Neural cell (in vitro differentiated cells): ENCODE measurements around the gene METTL16. TPM values are rescaled to one million over a fixed set of nuclear protein-coding genes. Genes with fewer than 3 reads are reported as not detected.

Experiments
- H2AFZ ChIP-seq: fragments of 200-600, 300-800 bp; sonication (generic), shearing (Covaris generic); 2 replicates; pipeline ENCODE4 v1.6.0; 2014; ENCODE audit warnings: low read depth, mild to moderate bottlenecking, antibody characterized with exemption, low read length, moderate library complexity
- H3F3A ChIP-seq: fragments of 200-600 bp; shearing (Covaris generic); 2 replicates; pipeline ENCODE4 v1.6.1; 2016; ENCODE audit warnings: mild to moderate bottlenecking, moderate library complexity, mixed read lengths, antibody characterized with exemption, low read length; ENCODE audit not compliant: insufficient read depth, poor library complexity, severe bottlenecking
- H3K27ac ChIP-seq: fragments of 200-600, 300-800 bp; sonication (generic), shearing (Covaris generic); 2 replicates; pipeline ENCODE4 v1.5.1; 2014; ENCODE audit warnings: mild to moderate bottlenecking, low read length, moderate library complexity
- H3K27me3 ChIP-seq: fragments of 300-800, 200-600 bp; sonication (generic), shearing (Covaris generic); 2 replicates; pipeline ENCODE4 v1.6.0; 2014; ENCODE audit warnings: mild to moderate bottlenecking, low read depth, low read length, moderate library complexity; ENCODE audit not compliant: insufficient read depth
- H3K36me3 ChIP-seq: fragments of 300-800, 200-600 bp; sonication (generic), shearing (Covaris generic); 2 replicates; pipeline ENCODE4 v1.5.1; 2014; ENCODE audit warnings: mild to moderate bottlenecking, antibody characterized with exemption, low read length, moderate library complexity; ENCODE audit not compliant: insufficient read depth
- H3K4me2 ChIP-seq: fragments of 300-800, 200-600 bp; sonication (generic), shearing (Covaris generic); 2 replicates; pipeline ENCODE4 v1.6.0; 2014; ENCODE audit warnings: mild to moderate bottlenecking, low read length
- H3K4me3 ChIP-seq: fragments of 300-800, 200-600 bp; sonication (generic), shearing (Covaris generic); 2 replicates; pipeline ENCODE4 v1.5.1; 2014; ENCODE audit warnings: mild to moderate bottlenecking, low read length, moderate library complexity
- H3K79me2 ChIP-seq: fragments of 200-600 bp; shearing (Covaris generic); replicated peaks from 2 replicates; pipeline ENCODE4 v1.6.0; 2014; ENCODE audit warnings: mild to moderate bottlenecking, low read length, moderate library complexity; ENCODE audit not compliant: insufficient read depth
- H3K9ac ChIP-seq: fragments of 300-800, 200-600 bp; sonication (generic), shearing (Covaris generic); 2 replicates; pipeline ENCODE4 v1.6.1; 2016; ENCODE audit warnings: mild to moderate bottlenecking, low read length, mixed read lengths
- H3K9me2 ChIP-seq: fragments of 200-600 bp; shearing (Covaris generic); 2 replicates; pipeline ENCODE4 v1.6.1; 2016; ENCODE audit warnings: mild to moderate bottlenecking, low read length, mixed read lengths; ENCODE audit not compliant: insufficient read depth
- H3K9me3 ChIP-seq: fragments of 200-600, 300-800 bp; sonication (generic), shearing (Covaris generic); 2 replicates; pipeline ENCODE4 v1.6.1; 2016; ENCODE audit warnings: mild to moderate bottlenecking, mixed run types, low read length, moderate library complexity, mixed read lengths
- H4K20me1 ChIP-seq: fragments of 200-600 bp; shearing (Covaris generic); 2 replicates; pipeline ENCODE4 v1.6.1; 2016; ENCODE audit warnings: mild to moderate bottlenecking, mixed run types; ENCODE audit not compliant: insufficient read depth
- CTCF ChIP-seq: fragments of 450-650 bp; IDR thresholded peaks from 2 replicates; pipeline ENCODE4 v1.5.1; 2014; ENCODE audit warnings: antibody characterized with exemption, mild to moderate bottlenecking, moderate library complexity; ENCODE audit not compliant: poor library complexity, severe bottlenecking
- EZH2 ChIP-seq: fragments of 200-600, 300-800 bp; shearing (Covaris generic), sonication (generic); IDR thresholded peaks from 2 replicates; pipeline ENCODE4 v1.6.1; 2014; ENCODE audit warnings: antibody characterized with exemption, low read length, borderline replicate concordance, mild to moderate bottlenecking; ENCODE audit not compliant: insufficient read depth, poor library complexity, severe bottlenecking
- MXI1 ChIP-seq: fragments of 450-650 bp; conservative IDR thresholded peaks from 2 replicates; pipeline ENCODE4 v1.6.1; 2014; ENCODE audit warnings: antibody characterized with exemption, mild to moderate bottlenecking; ENCODE audit not compliant: poor library complexity, severe bottlenecking
- POLR2AphosphoS5 ChIP-seq: IDR thresholded peaks from 2 replicates; pipeline ENCODE4 v1.6.1; 2012
- RAD21 ChIP-seq: fragments of 450-650 bp; conservative IDR thresholded peaks from 2 replicates; pipeline ENCODE4 v1.6.1; 2014; ENCODE audit warnings: antibody characterized with exemption, mild to moderate bottlenecking, moderate library complexity
- REST ChIP-seq: IDR thresholded peaks from 2 replicates; pipeline ENCODE4 v1.6.1; 2012; ENCODE audit warnings: borderline replicate concordance
- SMC3 ChIP-seq: fragments of 450-650 bp; conservative IDR thresholded peaks from 2 replicates; pipeline ENCODE4 v1.6.1; 2014; ENCODE audit warnings: antibody characterized with exemption, mild to moderate bottlenecking, moderate library complexity; ENCODE audit not compliant: poor library complexity
- TAF1 ChIP-seq: IDR thresholded peaks from 2 replicates; pipeline ENCODE4 v1.6.1; 2012; ENCODE audit warnings: low read depth
- polyA plus RNA-seq: library from polyadenylated mRNA; depleted of rRNA; stranded (reverse); fragments of >200 nt; gene quantifications from 2 replicates; pipeline ENCODE4 v1.2.3, GENCODE V29; 2014

Gene METTL16
- polyA plus RNA-seq, 1 donor from 2014 or later, result 20.3 TPM

- H4K20me1 ChIP-seq, result no peaks in the 10 kb centered on the region
- no peaks in the 10 kb centered on the region for H3F3A ChIP-seq
- peak; percentile 61 for TF ChIP-seq CTCF
- TF ChIP-seq REST, result no peak
- TF ChIP-seq RAD21, result peak; percentile 70
- TF ChIP-seq SMC3, result peak; percentile 62
- no peak for TF ChIP-seq MXI1
- no peak overlapping the region for H3K4me3 ChIP-seq
- no peak overlapping the region for H3K27ac ChIP-seq
- H3K79me2 ChIP-seq, result no peaks in the 10 kb centered on the region
- no peaks in the 10 kb centered on the region for H3K27me3 ChIP-seq
- no peak overlapping the region for H2AFZ ChIP-seq
- H3K9ac ChIP-seq, result no peak overlapping the region
- no peak overlapping the region for H3K4me2 ChIP-seq
- H3K36me3 ChIP-seq, result no peaks in the 10 kb centered on the region
- H3K9me2 ChIP-seq, result no peaks in the 10 kb centered on the region
- H3K9me3 ChIP-seq, result no peaks in the 10 kb centered on the region
These were observed 90.2 kb downstream of the METTL16 start for GRCh38 chr17:2421315-2422147.

GRCh38 chr17:2420176-2420575 lies 91.5 kb downstream of the METTL16 start:
- H4K20me1 ChIP-seq, result no peaks in the 10 kb centered on the region
- no peak overlapping the region for H3K4me3 ChIP-seq
- H3K36me3 ChIP-seq, result no peaks in the 10 kb centered on the region
- no peaks in the 10 kb centered on the region for H3K9me2 ChIP-seq
- no peak overlapping the region for H2AFZ ChIP-seq
- no peaks in the 10 kb centered on the region for H3F3A ChIP-seq
- H3K4me2 ChIP-seq, result no peak overlapping the region
- no peaks in the 10 kb centered on the region for H3K9me3 ChIP-seq
- no peaks in the 10 kb centered on the region for H3K27me3 ChIP-seq
- H3K27ac ChIP-seq, result no peak overlapping the region
- TF ChIP-seq RAD21, result no peak
- TF ChIP-seq POLR2AphosphoS5, result no peak
- no peak for TF ChIP-seq SMC3
- no peak for TF ChIP-seq EZH2
- TF ChIP-seq CTCF, result no peak
- TF ChIP-seq MXI1, result no peak
- no peak for TF ChIP-seq TAF1
- no peak for TF ChIP-seq REST
- H3K79me2 ChIP-seq, result no peaks in the 10 kb centered on the region
- no peak overlapping the region for H3K9ac ChIP-seq
